T-helper 22 cell (primary cell): ENCODE measurements around the gene PAK5.

Experiments used
- DNase-seq: peaks from one replicate; pipeline ENCODE4 v3.0.0-alpha.2; 2020; ENCODE audit warnings: low read depth

The PAK5 gene

GRCh38 chr20:9789131-9789530 lies 49.7 kb downstream of the PAK5 start:
- no peak for DNase-seq

- DNase-seq = no peak
Measured at GRCh38 chr20:9775176-9775575, 63.7 kb downstream of the PAK5 start.

- DNase-seq = no peak
Measured at GRCh38 chr20:9769954-9770353, 68.9 kb downstream of the PAK5 start.

GRCh38 chr20:9761476-9761875 lies 77.4 kb downstream of the PAK5 start:
- no peak for DNase-seq

GRCh38 chr20:9759392-9759791 lies 79.5 kb downstream of the PAK5 start:
- no peak for DNase-seq

GRCh38 chr20:9758752-9759151 lies 80.1 kb downstream of the PAK5 start:
- no peak for DNase-seq

GRCh38 chr20:9756660-9757059 lies 82.2 kb downstream of the PAK5 start:
- DNase-seq = no peak

- DNase-seq = no peak
Measured at GRCh38 chr20:9755301-9755700, 83.6 kb downstream of the PAK5 start.

- DNase-seq = no peak
Measured at GRCh38 chr20:9744551-9744950, 94.3 kb downstream of the PAK5 start.

GRCh38 chr20:9743871-9744270 lies 95.0 kb downstream of the PAK5 start:
- DNase-seq = no peak

- DNase-seq = no peak
Measured at GRCh38 chr20:9742821-9743220, 96.1 kb downstream of the PAK5 start.

GRCh38 chr20:9741996-9742395 lies 96.9 kb downstream of the PAK5 start:
- DNase-seq = no peak

- no peak for DNase-seq
Measured at GRCh38 chr20:9740486-9740885, 98.4 kb downstream of the PAK5 start.

- DNase-seq = no peak
Measured at GRCh38 chr20:9739991-9740390, 98.9 kb downstream of the PAK5 start.

GRCh38 chr20:9736373-9736772 lies 102.5 kb downstream of the PAK5 start:
- no peak for DNase-seq

GRCh38 chr20:9723501-9724202 lies 115.2 kb downstream of the PAK5 start:
- DNase-seq = no peak

GRCh38 chr20:9711872-9712271 lies 127.0 kb downstream of the PAK5 start:
- DNase-seq = no peak

- no peak for DNase-seq
Measured at GRCh38 chr20:9710685-9711084, 128.2 kb downstream of the PAK5 start.

- DNase-seq = no peak
Measured at GRCh38 chr20:9705722-9706476, 133.0 kb downstream of the PAK5 start.

- DNase-seq = no peak
Measured at GRCh38 chr20:9699181-9699580, 139.7 kb downstream of the PAK5 start.

GRCh38 chr20:9689041-9689440 lies 149.8 kb downstream of the PAK5 start:
- no peak for DNase-seq

- no peak for DNase-seq
Measured at GRCh38 chr20:9686866-9687265, 152.0 kb downstream of the PAK5 start.

- DNase-seq = no peak
Measured at GRCh38 chr20:9686455-9686854, 152.4 kb downstream of the PAK5 start.

GRCh38 chr20:9686001-9686400 lies 152.9 kb downstream of the PAK5 start:
- no peak for DNase-seq
